B cell (primary cell): ENCODE data around the gene RBP4. TPM values are rescaled to one million over a fixed set of nuclear protein-coding genes. Genes with fewer than 3 reads are reported as not detected.

Experiments
- ATAC-seq: fragments of 200-7000 bp; cut with Tn5 transposase; one replicate; pipeline ENCODE4 v1.10.0; 2021; ENCODE audit warnings: low read depth, mild to moderate bottlenecking, moderate number of reproducible peaks, moderate library complexity
- CTCF ChIA-PET: fragments of 350-600 bp; sonication (Branson Sonifier 250); formaldehyde crosslinking; loops from one replicate; lab custom pipeline; 2021; ENCODE audit warnings: antibody characterized with exemption, inconsistent platforms; lab: Charles Lee
- POLR2A ChIA-PET: fragments of 350-600 bp; sonication (Branson Sonifier 250); formaldehyde crosslinking; loops from one replicate; lab custom pipeline; 2021; ENCODE audit warnings: antibody characterized with exemption; lab: Charles Lee
- DNase-seq: peaks from one replicate; pipeline ENCODE4 v3.0.0; 2013
- H2AFZ ChIP-seq: 2 replicates; pipeline ENCODE4 v1.6.1; 2012; ENCODE audit warnings: mild to moderate bottlenecking, low read depth, low read length; ENCODE audit not compliant: insufficient read depth, poor library complexity, severe bottlenecking
- H3K27ac ChIP-seq, 2 donors: 1 replicate in 1 of 2; 2 replicates in 1 of 2; pipeline ENCODE4 v1.5.1; 2012 to 2013; ENCODE audit warnings: low read length in 2 of 2, mild to moderate bottlenecking in 2 of 2, moderate library complexity in 1 of 2
- H3K27me3 ChIP-seq, 4 experiments: fragments of 200-600 bp in 1 of 4; sonication (generic) in 1 of 4; replicated peaks in 1 of 4; 1 replicate in 2 of 4; 2 replicates in 2 of 4; pipeline versions ENCODE4 v1.6.1 to v1.7.0; 2013 to 2016; ENCODE audit warnings: low read length in 3 of 4, mild to moderate bottlenecking in 2 of 4, mixed read lengths in 1 of 4, moderate library complexity in 1 of 4; ENCODE audit not compliant: insufficient read depth in 4 of 4, control insufficient read depth in 3 of 4; ENCODE audit errors: control extremely low read depth in 1 of 4
- H3K36me3 ChIP-seq, 2 experiments: replicated peaks in 1 of 2; 1 replicate in 1 of 2; 2 replicates in 1 of 2; pipeline versions ENCODE4 v1.6.1 to v1.7.1; 2013; ENCODE audit warnings: low read length in 1 of 2; ENCODE audit not compliant: insufficient read depth in 2 of 2, control insufficient read depth in 1 of 2; ENCODE audit errors: control extremely low read depth in 1 of 2, extremely low read depth in 1 of 2
- H3K4me1 ChIP-seq, 2 donors: fragments of 200-600 bp in 1 of 2; sonication (generic) in 1 of 2; 1 replicate in 1 of 2; 2 replicates in 1 of 2; pipeline versions ENCODE4 v1.5.1 to v1.6.1; 2013 to 2017; ENCODE audit warnings: low read length in 2 of 2; ENCODE audit not compliant: control insufficient read depth in 2 of 2, insufficient read depth in 2 of 2
- H3K4me2 ChIP-seq: replicated peaks from 2 replicates; pipeline ENCODE3; 2012; ENCODE audit warnings: mild to moderate bottlenecking, low read depth, low read length; ENCODE audit not compliant: poor library complexity, severe bottlenecking
- H3K4me3 ChIP-seq, 5 experiments: fragments of 200-600 bp in 1 of 5; sonication (generic) in 1 of 5; 1 replicate in 3 of 5; 2 replicates in 2 of 5; pipeline versions ENCODE4 v1.5.1 to v1.7.0; 2011 to 2016; ENCODE audit warnings: low read length in 4 of 5, mild to moderate bottlenecking in 4 of 5, low read depth in 2 of 5, control low read depth in 1 of 5, moderate library complexity in 1 of 5; ENCODE audit not compliant: insufficient read depth in 1 of 5; ENCODE audit errors: control extremely low read depth in 1 of 5, extremely low read depth in 1 of 5
- H3K79me2 ChIP-seq: fragments of 200-600 bp; sonication (generic); one replicate; pipeline ENCODE4 v1.6.0; 2016; ENCODE audit warnings: low read length; ENCODE audit not compliant: control insufficient read depth, insufficient read depth
- H3K9ac ChIP-seq: fragments of 200-600 bp; sonication (generic); 2 replicates; pipeline ENCODE4 v1.6.1; 2017; ENCODE audit warnings: mild to moderate bottlenecking, low read length, moderate library complexity
- H3K9me3 ChIP-seq, 3 donors: one replicate each; pipeline versions ENCODE4 v1.6.1 to v1.7.1; 2013; ENCODE audit warnings: low read length in 2 of 3; ENCODE audit not compliant: control insufficient read depth in 2 of 3, insufficient read depth in 1 of 3; ENCODE audit errors: control extremely low read depth in 1 of 3
- H4K20me1 ChIP-seq: 2 replicates; pipeline ENCODE4 v1.6.0; 2012; ENCODE audit warnings: mild to moderate bottlenecking, low read length; ENCODE audit not compliant: insufficient read depth, control insufficient read depth, poor library complexity, severe bottlenecking
- H3K27ac Mint-ChIP-seq: one replicate; pipeline ENCODE4 v1.8.0; 2021; ENCODE audit warnings: mixed read lengths
- H3K27me3 Mint-ChIP-seq: one replicate; pipeline ENCODE4 v1.8.0; 2021; ENCODE audit warnings: mixed read lengths
- H3K4me1 Mint-ChIP-seq: one replicate; pipeline ENCODE4 v1.8.0; 2021; ENCODE audit warnings: mixed read lengths
- H3K4me3 Mint-ChIP-seq: one replicate; pipeline ENCODE4 v1.8.0; 2021; ENCODE audit warnings: mixed read lengths
- H3K9me3 Mint-ChIP-seq: one replicate; pipeline ENCODE4 v1.8.0; 2022; ENCODE audit warnings: mixed read lengths; ENCODE audit not compliant: insufficient read depth
- EZH2 ChIP-seq: IDR thresholded peaks from 2 replicates; pipeline ENCODE4 v1.6.1; 2012; ENCODE audit warnings: borderline replicate concordance, low read depth, mild to moderate bottlenecking, moderate library complexity, low read length; ENCODE audit not compliant: insufficient read depth, poor library complexity, severe bottlenecking
- WGBS: methylation state at CpG from one replicate; pipeline ENCODE4 v1.1.5; 2013; ENCODE audit warnings: missing lambda C conversion rate; ENCODE audit not compliant: insufficient coverage; 5-methylcytosine and 5-hydroxymethylcytosine counted together
- intact Hi-C: fragments of 100-400 bp; cut with micrococcal nuclease; formaldehyde crosslinking; loops from one replicate; pipeline ENCODE4 v1.10.0; 2022
- polyA plus RNA-seq: library from polyadenylated mRNA; depleted of rRNA; stranded (reverse); fragments of >200 nt; gene quantifications from 2 replicates; pipeline ENCODE4 v1.2.3, GENCODE V29; 2012
- total RNA-seq, 2 donors: library from RNA; stranded (reverse); fragments of 120-200 nt in 1 of 2; gene quantifications; 1 replicate in 1 of 2; 2 replicates in 1 of 2; pipeline versions ENCODE4 v1.2.3 to v1.2.4, GENCODE V29; 2013 to 2022
- TF ChIP-seq, protein P1 (sequence below): fragments of 200-600 bp; IDR thresholded peaks from one replicate; pipeline ENCODE4 v1.8.0; 2022; ENCODE audit warnings: antibody characterized with exemption, mild to moderate bottlenecking

RBP4 gene
- total and polyA plus RNA-seq, 2 donors (not counting 1 experiment from before 2014, with no cell fraction given): not detected

- WGBS: 31% methylated on average over 10 of the region's 14 CpGs
- H3K9me3 ChIP-seq: peaks cover 0 to 4% (median 0%) of the 10 kb centered on the region in 3 donors
- intact Hi-C loops: no loop called here
- H3K9me3 Mint-ChIP-seq: no peaks in the 10 kb centered on the region
- peaks cover 2% of the 10 kb centered on the region for H3K4me1 Mint-ChIP-seq
- H3K27me3 ChIP-seq: peaks cover 0 to 3% (median 0%) of the 10 kb centered on the region in 4 experiments
- no peak for TF ChIP-seq EZH2
- TF ChIP-seq, protein P1, sequence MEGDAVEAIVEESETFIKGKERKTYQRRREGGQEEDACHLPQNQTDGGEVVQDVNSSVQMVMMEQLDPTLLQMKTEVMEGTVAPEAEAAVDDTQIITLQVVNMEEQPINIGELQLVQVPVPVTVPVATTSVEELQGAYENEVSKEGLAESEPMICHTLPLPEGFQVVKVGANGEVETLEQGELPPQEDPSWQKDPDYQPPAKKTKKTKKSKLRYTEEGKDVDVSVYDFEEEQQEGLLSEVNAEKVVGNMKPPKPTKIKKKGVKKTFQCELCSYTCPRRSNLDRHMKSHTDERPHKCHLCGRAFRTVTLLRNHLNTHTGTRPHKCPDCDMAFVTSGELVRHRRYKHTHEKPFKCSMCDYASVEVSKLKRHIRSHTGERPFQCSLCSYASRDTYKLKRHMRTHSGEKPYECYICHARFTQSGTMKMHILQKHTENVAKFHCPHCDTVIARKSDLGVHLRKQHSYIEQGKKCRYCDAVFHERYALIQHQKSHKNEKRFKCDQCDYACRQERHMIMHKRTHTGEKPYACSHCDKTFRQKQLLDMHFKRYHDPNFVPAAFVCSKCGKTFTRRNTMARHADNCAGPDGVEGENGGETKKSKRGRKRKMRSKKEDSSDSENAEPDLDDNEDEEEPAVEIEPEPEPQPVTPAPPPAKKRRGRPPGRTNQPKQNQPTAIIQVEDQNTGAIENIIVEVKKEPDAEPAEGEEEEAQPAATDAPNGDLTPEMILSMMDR: peak; percentile 74
- H3K9ac ChIP-seq: no peak overlapping the region
- H3K4me3 ChIP-seq: no peak overlapping the region
- H2AFZ ChIP-seq: no peak overlapping the region
- no peak overlapping the region for H3K4me2 ChIP-seq
- H3K36me3 ChIP-seq: no peaks in the 10 kb centered on the region
- H3K4me1 ChIP-seq: no peaks in the 10 kb centered on the region
- H3K27ac ChIP-seq: no peak overlapping the region
- no peaks in the 10 kb centered on the region for H3K79me2 ChIP-seq
- no peaks in the 10 kb centered on the region for H4K20me1 ChIP-seq
- ATAC-seq: peak; percentile 49
- peaks cover 10% of the 10 kb centered on the region for H3K27me3 Mint-ChIP-seq
- no peak overlapping the region for H3K4me3 Mint-ChIP-seq
- DNase-seq: peak; percentile 53
- POLR2A ChIA-PET: no interaction called here
- CTCF ChIA-PET: interaction anchor here (0.5 to 5.5 kb wide), 17 partner anchors 9 to 766 kb away, joined by 3 to 64 read pairs (median 4); partner anchors contain the start of gene FRA10AC1
- no peak overlapping the region for H3K27ac Mint-ChIP-seq
Measured at GRCh38 chr10:93554760-93555432, 46.1 kb downstream of the RBP4 start.

DNA sequence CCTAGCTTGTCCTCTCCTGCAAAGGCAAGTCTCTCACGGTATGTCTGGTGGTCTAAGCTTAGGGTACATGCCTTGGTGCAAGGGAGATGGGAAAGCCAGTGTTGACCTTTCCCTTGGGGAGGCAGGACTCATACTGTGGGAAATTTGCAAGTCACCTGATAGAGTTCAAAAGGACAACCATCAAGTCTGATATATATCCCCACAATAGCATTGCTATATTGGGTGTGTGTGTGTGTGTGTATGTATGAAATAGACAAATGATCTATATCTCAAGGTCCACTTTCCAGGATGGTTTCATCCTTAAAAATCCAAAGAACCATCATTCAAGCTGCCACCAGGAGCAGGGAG lies 46.7 kb downstream of the RBP4 start:
- Histone ChIP-seq H2AFZ (no peak overlapping the region), H3K27me3 (peaks cover 0 to 3% (median 0%) of the 10 kb centered on the region in 4 experiments), H3K36me3 (no peaks in the 10 kb centered on the region), H4K20me1 (no peaks in the 10 kb centered on the region), H3K79me2 (no peaks in the 10 kb centered on the region), H3K9ac (no peak overlapping the region), H3K4me2 (no peak overlapping the region), H3K4me3 (no peak overlapping the region), H3K9me3 (peaks cover 0 to 4% (median 0%) of the 10 kb centered on the region in 3 donors), H3K4me1 (no peaks in the 10 kb centered on the region), H3K27ac (no peak overlapping the region)
- 100% methylated on average over 1 of the region's 1 CpG for WGBS
- no peak for DNase-seq
- H3K9me3 Mint-ChIP-seq: no peaks in the 10 kb centered on the region
- POLR2A ChIA-PET: no interaction called here
- peaks cover 2% of the 10 kb centered on the region for H3K4me1 Mint-ChIP-seq
- TF ChIP-seq EZH2: no peak
- no peak overlapping the region for H3K4me3 Mint-ChIP-seq
- ATAC-seq: no peak
- intact Hi-C loops: no loop called here
- CTCF ChIA-PET: interaction anchor here (0.5 to 5.5 kb wide), 17 partner anchors 9 to 767 kb away, joined by 3 to 64 read pairs (median 4); partner anchors contain the start of gene FRA10AC1
- H3K27ac Mint-ChIP-seq: no peak overlapping the region
- H3K27me3 Mint-ChIP-seq: peaks cover 5% of the 10 kb centered on the region
